ENCODE results near the gene EGLN2. TPM values are rescaled to one million over a fixed set of nuclear protein-coding genes. Genes with fewer than 3 reads are reported as not detected.

Gene EGLN2
- polyA plus RNA-seq, 2 donors, result 36.3 to 44.7 TPM

Other genes with a start within 250 kb of the EGLN2 start
- 10 to 100 TPM; 47.9 to 53.6 TPM for gene SHKBP1, start 222.3 kb upstream of the EGLN2 start, polyA plus RNA-seq
- 100 to 1,000 TPM in 1 of 2 donors, 10 to 100 TPM in 1; 69.9 to 117 TPM for gene LTBP4, start 197.8 kb upstream of the EGLN2 start, polyA plus RNA-seq
- 10 to 100 TPM in 1 of 2 donors, 1 to 10 TPM in 1; 9.0 to 14.4 TPM for gene NUMBL, start 108.5 kb upstream of the EGLN2 start, polyA plus RNA-seq
- 10 to 100 TPM; 18.4 to 27.2 TPM for gene COQ8B, start 82.3 kb upstream of the EGLN2 start, polyA plus RNA-seq
- gene ITPKC, start 82.1 kb upstream of the EGLN2 start, polyA plus RNA-seq, result 100 to 1,000 TPM in 1 of 2 donors, 10 to 100 TPM in 1; 57.4 to 172 TPM
- 1 to 10 TPM; 3.1 to 6.8 TPM for gene ACTMAP, start 48.7 kb upstream of the EGLN2 start, polyA plus RNA-seq
- 10 to 100 TPM; 48.9 to 58.1 TPM for gene SNRPA, start 48.0 kb upstream of the EGLN2 start, polyA plus RNA-seq
- gene MIA, start 23.7 kb upstream of the EGLN2 start, polyA plus RNA-seq, result 1 to 10 TPM in 1 of 2 donors, under 1 TPM in 1; 0.47 to 1.8 TPM
- gene RAB4B, start 20.9 kb upstream of the EGLN2 start, polyA plus RNA-seq, result 10 to 100 TPM; 30.9 to 41.8 TPM
- gene CYP2A6, start 51.3 kb downstream of the EGLN2 start, polyA plus RNA-seq, result not detected
- gene CYP2A7, start 83.0 kb downstream of the EGLN2 start, polyA plus RNA-seq, result under 1 TPM in 1 of 2 donors, not detected in 1; 0.20 TPM
- not detected for gene CYP2B6, start 192.1 kb downstream of the EGLN2 start, polyA plus RNA-seq

Data from esophagus (tissue), 2 donors.